HG03025 (cell line): ENCODE measurements around the gene CIB2.

Experiments used
- ATAC-seq: cut with Tn5 transposase; IDR thresholded peaks from one replicate; pipeline ENCODE4 v1.9.1; 2021; ENCODE audit warnings: mild to moderate bottlenecking, moderate library complexity; ENCODE audit not compliant: unreplicated experiment, low FRiP score

CIB2 gene

DNA sequence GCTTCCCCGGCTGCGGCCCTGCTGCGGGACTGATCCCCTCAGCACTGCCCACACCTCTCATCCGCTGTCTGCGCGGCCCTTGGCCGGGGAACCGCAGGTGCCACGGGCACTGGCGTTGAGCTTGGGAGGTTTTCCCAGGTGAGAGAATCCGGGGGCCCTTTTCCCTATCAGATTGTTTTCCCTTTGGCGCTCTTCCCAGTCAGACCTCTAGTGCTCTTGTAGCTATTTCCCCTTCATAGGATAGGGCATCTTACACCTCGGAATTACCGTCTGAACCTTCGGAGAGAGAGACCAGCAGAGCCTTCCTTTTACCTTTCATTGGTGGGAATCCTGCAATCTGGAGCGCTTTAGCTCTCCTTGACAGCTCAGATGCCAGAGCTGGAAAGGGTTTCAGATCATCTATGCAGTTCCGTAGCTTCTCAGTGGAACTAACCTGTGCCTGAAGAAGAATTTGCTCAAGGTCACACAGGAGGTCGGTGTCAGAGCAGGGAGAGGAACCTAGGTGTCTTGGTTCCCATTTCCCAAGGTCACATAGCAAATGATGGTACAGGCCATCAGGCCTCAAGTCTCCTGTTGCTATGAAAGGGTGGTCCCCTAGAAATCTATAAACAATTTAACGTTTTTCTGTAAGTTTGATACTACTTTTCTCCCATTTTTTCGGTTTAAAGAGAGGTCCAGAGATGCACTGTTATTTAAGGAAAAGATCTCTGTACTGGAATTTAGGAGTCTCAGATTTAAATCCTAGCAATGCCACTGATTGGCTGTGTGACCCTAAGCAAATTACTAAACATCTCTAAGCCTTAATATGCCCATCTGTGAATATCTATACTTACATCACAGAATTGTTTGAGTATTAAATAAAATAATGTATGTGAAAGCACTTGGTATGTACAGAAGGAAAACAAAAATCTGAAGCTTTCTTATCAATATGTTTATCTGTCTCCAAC, 18.8 kb upstream of the CIB2 start:
- ATAC-seq, result no peak

DNA sequence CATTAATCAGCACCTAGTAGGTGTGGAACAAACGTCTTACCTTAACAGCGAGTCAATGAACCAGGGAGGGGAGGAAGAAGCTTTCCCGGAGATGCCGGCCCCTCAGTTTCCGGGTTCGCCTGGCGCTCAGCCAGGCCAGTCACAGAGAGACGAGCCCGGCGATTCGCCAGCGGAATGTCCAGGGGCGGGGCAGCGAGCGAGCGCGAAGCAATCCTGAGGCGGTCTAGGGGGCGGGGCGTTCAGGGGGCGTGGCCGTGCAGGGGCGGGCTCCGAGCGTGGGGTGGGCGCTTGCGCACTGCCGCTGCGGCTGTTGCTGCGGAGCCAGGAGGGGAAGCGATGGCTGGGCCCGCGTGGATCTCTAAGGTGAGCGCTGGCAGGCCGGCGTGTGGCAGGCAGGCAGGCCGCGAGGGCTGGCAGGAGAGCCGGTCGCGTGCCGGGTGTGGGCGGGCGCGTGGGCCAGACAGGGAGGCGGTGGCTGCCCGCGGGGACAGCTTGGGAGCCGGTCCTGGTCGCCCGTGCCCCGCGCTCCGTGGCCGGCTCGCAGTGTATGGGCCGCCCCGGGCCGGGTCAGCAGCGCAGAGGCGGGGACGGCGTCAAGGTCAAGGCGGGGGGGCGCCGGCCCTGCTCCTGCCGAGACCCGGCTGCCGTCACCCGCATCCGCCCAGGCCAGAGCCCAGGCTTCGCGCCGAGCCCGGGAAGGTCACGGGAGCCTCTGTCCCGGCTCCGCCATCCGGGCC, 18.0 kb upstream of the CIB2 start, which contains the start of gene IDH3A:
TSS of gene IDH3A (plus strand) at position 295 of the 737 bp plus-strand sequence. CDS start at position 337, 42 bp downstream.
- peak; percentile 81 for ATAC-seq

DNA sequence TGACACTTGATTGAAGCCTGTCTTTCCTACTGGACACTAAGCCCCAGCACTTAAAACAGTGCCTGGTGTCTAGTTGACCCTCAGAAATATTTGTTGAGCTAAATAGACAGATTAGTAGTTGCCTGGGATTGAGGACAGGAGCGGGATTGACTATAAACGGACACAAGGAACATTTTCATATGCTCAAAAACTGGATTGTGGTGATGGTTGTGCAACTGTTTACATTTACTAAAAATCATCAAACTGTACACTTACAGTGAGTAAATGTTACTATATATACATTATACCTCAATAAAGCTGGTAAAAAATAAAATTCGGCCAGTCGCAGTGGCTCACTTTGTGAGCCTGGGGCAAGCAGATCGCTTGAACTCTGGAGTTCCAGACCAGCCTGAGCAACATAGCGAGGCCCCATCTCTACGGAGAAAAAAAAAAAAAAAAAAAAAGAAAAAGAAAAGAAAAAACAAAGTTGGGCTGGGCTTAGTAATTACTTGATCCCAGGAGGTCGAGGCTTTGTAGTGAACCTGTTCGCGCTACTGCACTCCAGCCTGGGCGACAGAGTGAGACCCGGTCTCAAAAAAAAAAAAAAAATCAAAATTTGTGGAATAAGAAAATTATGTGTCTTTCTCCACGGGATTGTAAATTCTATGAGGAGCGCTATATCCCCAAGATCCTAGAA, 17.3 kb upstream of the CIB2 start:
- ATAC-seq, result no peak

GRCh38 chr15:78147566-78147965, 16.3 kb upstream of the CIB2 start:
- ATAC-seq, result no peak

DNA sequence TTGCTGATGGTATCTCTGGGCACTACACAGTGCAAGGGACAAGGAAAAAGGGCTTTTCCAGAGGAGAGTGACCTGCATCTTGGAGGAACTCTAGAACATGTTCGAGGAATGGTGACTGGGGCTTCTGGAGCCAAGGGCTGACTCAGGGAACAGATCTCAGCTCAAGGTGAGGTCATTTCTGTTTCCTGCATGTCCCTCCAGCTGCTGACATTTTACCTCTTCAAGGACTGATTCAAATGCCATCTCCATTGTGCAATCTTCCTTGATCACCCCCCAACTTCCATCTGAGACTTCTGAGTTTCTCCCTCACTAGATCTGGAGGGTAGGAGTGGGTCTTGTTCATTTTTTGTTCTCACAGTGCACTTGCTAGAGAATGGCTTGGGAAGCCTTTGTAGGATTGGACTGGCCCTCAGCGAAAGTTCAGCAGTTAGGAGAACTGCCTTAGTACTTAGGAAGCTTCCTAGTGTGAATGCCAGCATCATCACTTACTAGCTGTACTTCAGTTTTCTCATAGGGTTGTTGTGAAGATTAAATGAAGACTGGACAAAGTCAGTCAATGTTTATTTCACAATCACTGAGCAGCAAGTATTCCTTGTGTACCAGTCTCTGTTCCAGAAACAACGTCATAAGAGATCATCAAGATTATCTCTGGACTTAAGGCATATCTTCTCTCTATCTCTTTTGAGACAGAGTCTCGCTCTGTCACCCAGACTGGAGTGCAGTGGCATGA, 15.3 kb upstream of the CIB2 start:
- ATAC-seq, result no peak

- no peak for ATAC-seq
Measured at GRCh38 chr15:78142332-78142731, 11.1 kb upstream of the CIB2 start.

DNA sequence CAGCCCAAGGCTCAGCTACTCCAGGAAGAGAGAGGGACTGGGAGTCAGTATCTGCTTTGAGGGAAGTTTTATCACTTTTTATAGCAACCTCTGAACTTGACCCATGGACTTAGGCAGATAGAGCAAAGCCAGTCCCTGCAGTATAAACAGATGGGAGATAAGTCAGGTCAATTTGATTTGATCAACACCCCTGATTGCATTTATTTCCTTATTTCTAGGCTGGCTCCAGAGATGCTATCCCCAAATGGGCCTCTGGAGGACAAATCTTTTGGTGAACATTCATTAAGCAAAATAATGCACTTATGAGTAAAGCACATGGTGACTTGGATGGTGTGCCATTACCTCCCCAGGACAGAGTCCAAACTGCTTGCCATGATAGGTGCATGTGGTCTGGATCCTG, 9.0 kb upstream of the CIB2 start:
- no peak for ATAC-seq

- ATAC-seq, result no peak
Measured at GRCh38 chr15:78139578-78139977, 8.3 kb upstream of the CIB2 start.

DNA sequence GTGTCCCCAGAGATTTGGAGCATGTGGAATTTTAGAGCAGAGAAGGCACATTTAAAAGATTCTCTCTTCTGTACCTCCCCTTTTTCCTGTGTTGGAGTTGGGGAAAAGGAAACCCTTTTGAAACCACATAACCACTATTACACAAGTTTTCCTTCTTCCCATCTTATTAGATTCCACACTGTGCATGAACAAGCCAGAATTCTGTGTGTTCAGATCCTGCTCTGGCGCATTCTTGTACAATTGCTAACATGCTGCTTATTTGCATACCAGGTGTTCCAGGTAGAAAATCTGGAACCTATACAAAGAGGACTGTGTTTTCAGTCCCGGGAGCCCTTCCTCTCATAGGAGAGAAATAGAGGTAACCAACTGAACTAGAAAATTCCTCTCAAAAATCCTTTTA, 2.6 kb upstream of the CIB2 start:
- ATAC-seq, result no peak

GRCh38 chr15:78130466-78131294, 565 bp downstream of the CIB2 start:
- ATAC-seq, result peak; percentile 35

- ATAC-seq, result no peak
Measured at GRCh38 chr15:78129751-78130287, 1.4 kb downstream of the CIB2 start.

- ATAC-seq, result no peak
Measured at GRCh38 chr15:78129077-78129750, 2.0 kb downstream of the CIB2 start.

- ATAC-seq, result no peak
Measured at GRCh38 chr15:78127882-78128281, 3.4 kb downstream of the CIB2 start.

- no peak for ATAC-seq
Measured at GRCh38 chr15:78125267-78125666, 6.0 kb downstream of the CIB2 start.

- no peak for ATAC-seq
Measured at GRCh38 chr15:78120523-78120922, 10.7 kb downstream of the CIB2 start.

- no peak for ATAC-seq
Measured at GRCh38 chr15:78112551-78112950, 18.7 kb downstream of the CIB2 start.

DNA sequence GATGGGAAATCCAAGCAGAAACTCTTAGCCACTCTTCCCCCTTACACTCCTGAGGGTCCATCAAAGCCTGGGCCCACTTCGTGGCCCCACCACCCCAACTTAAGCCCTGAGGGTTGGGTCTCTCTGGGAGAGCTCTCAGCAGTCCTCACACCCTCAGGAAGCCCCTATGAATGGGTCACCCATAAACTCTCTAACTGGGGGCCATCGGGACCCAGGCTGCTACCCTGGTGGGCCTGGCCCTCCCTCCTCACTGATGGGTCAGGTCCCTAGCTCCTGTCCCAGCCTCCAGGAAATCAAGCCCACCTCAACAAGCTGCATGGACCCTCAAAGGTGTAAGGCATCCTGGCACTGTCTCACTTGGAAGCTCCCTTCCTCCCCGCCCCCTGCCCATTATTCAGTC, 19.5 kb downstream of the CIB2 start:
- no peak for ATAC-seq

GRCh38 chr15:78110916-78111475, 20.2 kb downstream of the CIB2 start:
- no peak for ATAC-seq
